ENCODE results near the gene KCNQ1. TPM values are rescaled to one million over a fixed set of nuclear protein-coding genes. Genes with fewer than 3 reads are reported as not detected.

KCNQ1 gene
- total RNA-seq, 1 donor from 2014 or later, result 0.16 TPM

- Mint-ChIP-seq H3K9me3 (ENCODE audit: unreplicated experiment) (no peaks in the 10 kb centered on the region), H3K27me3 (ENCODE audit: unreplicated experiment) (peaks cover 2% of the 10 kb centered on the region), H3K36me3 (ENCODE audit: unreplicated experiment) (no peaks in the 10 kb centered on the region), H3K4me1 (ENCODE audit: unreplicated experiment) (no peaks in the 10 kb centered on the region), H3K4me3 (ENCODE audit: unreplicated experiment) (no peak overlapping the region), H3K27ac (ENCODE audit: unreplicated experiment) (no peak overlapping the region)
- no peak for DNase-seq (ENCODE audit: extremely low spot score, unreplicated experiment)
- no peak for TF ChIP-seq CTCF (IDR thresholded peaks at IDR 0.05)
Measured at GRCh38 chr11:2569321-2569721, 124.5 kb downstream of the KCNQ1 start.

GRCh38 chr11:2569731-2570210, 125.0 kb downstream of the KCNQ1 start:
- Mint-ChIP-seq H3K4me1 (ENCODE audit: unreplicated experiment) (no peaks in the 10 kb centered on the region), H3K27me3 (ENCODE audit: unreplicated experiment) (no peaks in the 10 kb centered on the region), H3K9me3 (ENCODE audit: unreplicated experiment) (no peaks in the 10 kb centered on the region), H3K36me3 (ENCODE audit: unreplicated experiment) (no peaks in the 10 kb centered on the region), H3K4me3 (ENCODE audit: unreplicated experiment) (no peak overlapping the region), H3K27ac (ENCODE audit: unreplicated experiment) (no peak overlapping the region)
- no peak for TF ChIP-seq CTCF (IDR thresholded peaks at IDR 0.05)
- no peak for DNase-seq (ENCODE audit: extremely low spot score, unreplicated experiment)

- no peaks in the 10 kb centered on the region for H3K36me3 Mint-ChIP-seq (ENCODE audit: unreplicated experiment)
- H3K9me3 Mint-ChIP-seq (ENCODE audit: unreplicated experiment), result no peaks in the 10 kb centered on the region
- DNase-seq (ENCODE audit: extremely low spot score, unreplicated experiment), result no peak
- TF ChIP-seq CTCF (IDR thresholded peaks at IDR 0.05), result no peak
- no peak overlapping the region for H3K4me3 Mint-ChIP-seq (ENCODE audit: unreplicated experiment)
- no peaks in the 10 kb centered on the region for H3K4me1 Mint-ChIP-seq (ENCODE audit: unreplicated experiment)
- no peaks in the 10 kb centered on the region for H3K27me3 Mint-ChIP-seq (ENCODE audit: unreplicated experiment)
- no peak overlapping the region for H3K27ac Mint-ChIP-seq (ENCODE audit: unreplicated experiment)
Measured at GRCh38 chr11:2570211-2570811, 125.5 kb downstream of the KCNQ1 start.

GRCh38 chr11:2570841-2571597, 126.2 kb downstream of the KCNQ1 start:
- Mint-ChIP-seq H3K9me3 (ENCODE audit: unreplicated experiment) (no peaks in the 10 kb centered on the region), H3K36me3 (ENCODE audit: unreplicated experiment) (no peaks in the 10 kb centered on the region), H3K4me1 (ENCODE audit: unreplicated experiment) (no peaks in the 10 kb centered on the region), H3K27ac (ENCODE audit: unreplicated experiment) (no peak overlapping the region), H3K4me3 (ENCODE audit: unreplicated experiment) (no peak overlapping the region), H3K27me3 (ENCODE audit: unreplicated experiment) (no peaks in the 10 kb centered on the region)
- no peak for TF ChIP-seq CTCF (IDR thresholded peaks at IDR 0.05)
- DNase-seq (ENCODE audit: extremely low spot score, unreplicated experiment), result no peak

- Mint-ChIP-seq H3K4me3 (ENCODE audit: unreplicated experiment) (no peak overlapping the region), H3K4me1 (ENCODE audit: unreplicated experiment) (no peaks in the 10 kb centered on the region), H3K27ac (ENCODE audit: unreplicated experiment) (no peak overlapping the region), H3K9me3 (ENCODE audit: unreplicated experiment) (no peaks in the 10 kb centered on the region), H3K27me3 (ENCODE audit: unreplicated experiment) (no peaks in the 10 kb centered on the region), H3K36me3 (ENCODE audit: unreplicated experiment) (no peaks in the 10 kb centered on the region)
- DNase-seq (ENCODE audit: extremely low spot score, unreplicated experiment), result no peak
- no peak for TF ChIP-seq CTCF (IDR thresholded peaks at IDR 0.05)
Measured at GRCh38 chr11:2571598-2572281, 126.9 kb downstream of the KCNQ1 start.

All from osteocyte (in vitro differentiated cells).